ENCODE results near the gene MAGEE2.

DNA sequence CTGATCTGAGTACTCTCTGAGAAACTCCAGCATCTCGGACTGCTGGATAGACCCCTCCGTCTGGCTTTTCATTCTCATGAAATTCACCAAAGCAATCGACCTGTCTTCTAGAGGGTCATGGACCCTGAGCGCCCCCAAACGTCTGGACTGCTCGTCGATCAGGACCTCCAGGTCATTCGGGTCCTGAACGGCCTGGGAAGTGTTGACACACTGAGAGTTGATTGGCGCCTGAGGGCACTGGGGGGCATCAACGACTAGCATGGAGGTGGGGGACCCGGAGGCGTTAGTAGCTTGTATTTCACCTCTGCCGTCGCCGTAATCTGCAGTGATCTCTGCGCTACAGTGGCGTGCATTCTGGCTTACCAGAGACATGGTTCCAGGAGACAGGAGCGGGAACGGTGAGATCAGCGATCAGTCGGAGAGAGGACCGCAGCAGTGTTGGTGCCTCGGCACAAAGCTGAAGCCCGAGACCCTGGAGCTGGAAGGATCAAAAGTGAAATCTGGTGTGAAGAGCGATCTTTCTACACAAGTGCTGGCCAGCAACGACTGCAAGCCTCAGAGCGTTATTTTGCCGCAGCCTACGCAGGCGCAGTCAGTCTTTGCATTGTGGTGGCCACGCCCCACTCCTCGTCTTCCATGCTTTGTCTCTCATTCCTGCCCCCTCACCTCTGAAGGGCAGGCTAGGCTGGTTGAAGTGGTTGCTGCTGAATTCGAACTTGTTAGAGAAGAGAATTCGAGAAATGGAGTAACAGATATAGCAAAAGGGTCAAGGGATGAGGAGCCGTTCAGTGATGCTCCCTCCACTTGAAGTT is at the start of gene MAGEE2:
- TF ChIP-seq, protein P1, sequence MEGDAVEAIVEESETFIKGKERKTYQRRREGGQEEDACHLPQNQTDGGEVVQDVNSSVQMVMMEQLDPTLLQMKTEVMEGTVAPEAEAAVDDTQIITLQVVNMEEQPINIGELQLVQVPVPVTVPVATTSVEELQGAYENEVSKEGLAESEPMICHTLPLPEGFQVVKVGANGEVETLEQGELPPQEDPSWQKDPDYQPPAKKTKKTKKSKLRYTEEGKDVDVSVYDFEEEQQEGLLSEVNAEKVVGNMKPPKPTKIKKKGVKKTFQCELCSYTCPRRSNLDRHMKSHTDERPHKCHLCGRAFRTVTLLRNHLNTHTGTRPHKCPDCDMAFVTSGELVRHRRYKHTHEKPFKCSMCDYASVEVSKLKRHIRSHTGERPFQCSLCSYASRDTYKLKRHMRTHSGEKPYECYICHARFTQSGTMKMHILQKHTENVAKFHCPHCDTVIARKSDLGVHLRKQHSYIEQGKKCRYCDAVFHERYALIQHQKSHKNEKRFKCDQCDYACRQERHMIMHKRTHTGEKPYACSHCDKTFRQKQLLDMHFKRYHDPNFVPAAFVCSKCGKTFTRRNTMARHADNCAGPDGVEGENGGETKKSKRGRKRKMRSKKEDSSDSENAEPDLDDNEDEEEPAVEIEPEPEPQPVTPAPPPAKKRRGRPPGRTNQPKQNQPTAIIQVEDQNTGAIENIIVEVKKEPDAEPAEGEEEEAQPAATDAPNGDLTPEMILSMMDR (IDR thresholded peaks at IDR 0.05) = no peak
- TF ChIP-seq EP300 (IDR thresholded peaks at IDR 0.05) = no peak
- TF ChIP-seq POLR2AphosphoS5 (IDR thresholded peaks at IDR 0.05) = no peak
- no peak for TF ChIP-seq POLR2A (IDR thresholded peaks at IDR 0.05; ENCODE audit: low read depth)
